ENCODE results near the gene TNS1. TPM values are rescaled to one million over a fixed set of nuclear protein-coding genes. Genes with fewer than 3 reads are reported as not detected.

The TNS1 gene
- total RNA-seq, 1 donor from 2014 or later: 0.13 TPM

- no peaks in the 10 kb centered on the region for H3K4me1 Mint-ChIP-seq
- no peaks in the 10 kb centered on the region for H3K36me3 Mint-ChIP-seq (ENCODE audit: low read depth)
- no peak overlapping the region for H3K4me3 Mint-ChIP-seq
- CTCF ChIA-PET: no interaction called here
- ATAC-seq (ENCODE audit: low read depth) (no peak), DNase-seq (no peak)
- TF ChIP-seq CTCF (IDR thresholded peaks at IDR 0.05): no peak
- POLR2A ChIA-PET: no interaction called here
- H3K27ac Mint-ChIP-seq: no peak overlapping the region
- peaks cover 5% of the 10 kb centered on the region for H3K27me3 Mint-ChIP-seq
- H3K9me3 Mint-ChIP-seq: no peaks in the 10 kb centered on the region
- intact Hi-C loops (cut with micrococcal nuclease): no loop called here
These were observed 46.8 kb downstream of the TNS1 start for GRCh38 chr2:217955881-217956493.

- H3K27ac Mint-ChIP-seq: no peak overlapping the region
- CTCF ChIA-PET: no interaction called here
These were observed 47.6 kb downstream of the TNS1 start for GRCh38 chr2:217954971-217955740.

GRCh38 chr2:217954469-217954868 lies 48.3 kb downstream of the TNS1 start:
- no peak overlapping the region for H3K4me3 Mint-ChIP-seq
- H3K27me3 Mint-ChIP-seq: peaks cover 5% of the 10 kb centered on the region
- no peak for ATAC-seq (ENCODE audit: low read depth)
- ChIA-PET POLR2A (no interaction called here), CTCF (no interaction called here)
- H3K4me1 Mint-ChIP-seq: no peaks in the 10 kb centered on the region
- no peak for TF ChIP-seq CTCF (IDR thresholded peaks at IDR 0.05)
- intact Hi-C loops (cut with micrococcal nuclease): no loop called here
- H3K9me3 Mint-ChIP-seq: no peaks in the 10 kb centered on the region
- no peak for DNase-seq
- no peak overlapping the region for H3K27ac Mint-ChIP-seq
- H3K36me3 Mint-ChIP-seq (ENCODE audit: low read depth): no peaks in the 10 kb centered on the region

More at GRCh38 chr2:217954971-217955740, 47.6 kb downstream of the TNS1 start:
- Mint-ChIP-seq H3K36me3 (ENCODE audit: low read depth) (no peaks in the 10 kb centered on the region), H3K9me3 (no peaks in the 10 kb centered on the region), H3K27me3 (peaks cover 5% of the 10 kb centered on the region), H3K4me1 (no peaks in the 10 kb centered on the region), H3K4me3 (no peak overlapping the region)
- POLR2A ChIA-PET: no interaction called here
- intact Hi-C loops (cut with micrococcal nuclease): no loop called here
- ATAC-seq (ENCODE audit: low read depth) (no peak), DNase-seq (no peak)
- no peak for TF ChIP-seq CTCF (IDR thresholded peaks at IDR 0.05)

GRCh38 chr2:217954051-217954450 lies 48.7 kb downstream of the TNS1 start:
- DNase-seq (no peak), ATAC-seq (ENCODE audit: low read depth) (no peak)
- Mint-ChIP-seq H3K9me3 (no peaks in the 10 kb centered on the region), H3K27ac (no peak overlapping the region), H3K4me3 (no peak overlapping the region), H3K36me3 (ENCODE audit: low read depth) (no peaks in the 10 kb centered on the region), H3K4me1 (no peaks in the 10 kb centered on the region), H3K27me3 (peaks cover 5% of the 10 kb centered on the region)
- no peak for TF ChIP-seq CTCF (IDR thresholded peaks at IDR 0.05)
- ChIA-PET POLR2A (no interaction called here), CTCF (no interaction called here)
- intact Hi-C loops (cut with micrococcal nuclease): no loop called here

DNA sequence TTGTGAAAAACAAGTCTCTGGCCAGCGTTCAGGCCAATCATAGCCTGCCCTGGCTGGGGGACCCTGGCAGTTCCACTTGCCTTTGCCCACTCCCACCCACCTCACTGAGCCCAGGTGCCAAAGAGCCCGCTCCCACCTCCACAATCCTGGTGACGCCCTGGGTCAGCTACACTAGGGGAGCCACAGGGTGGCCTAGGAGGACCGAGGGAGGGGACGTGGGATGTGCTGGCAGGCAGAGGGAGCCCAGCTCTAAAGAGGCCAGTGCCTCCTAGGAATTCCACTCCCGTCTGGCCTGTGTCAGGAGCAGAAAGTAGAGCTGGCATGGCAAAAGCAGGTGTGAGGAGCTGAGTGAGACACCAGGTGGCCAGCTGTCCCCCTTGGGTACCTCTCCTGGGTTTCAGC lies 49.3 kb downstream of the TNS1 start:
- ChIA-PET POLR2A (no interaction called here), CTCF (no interaction called here)
- H3K27ac Mint-ChIP-seq: no peak overlapping the region
- no peaks in the 10 kb centered on the region for H3K9me3 Mint-ChIP-seq
- no peak for ATAC-seq (ENCODE audit: low read depth)
- TF ChIP-seq CTCF (IDR thresholded peaks at IDR 0.05): no peak
- no peaks in the 10 kb centered on the region for H3K4me1 Mint-ChIP-seq
- no peaks in the 10 kb centered on the region for H3K36me3 Mint-ChIP-seq (ENCODE audit: low read depth)
- intact Hi-C loops (cut with micrococcal nuclease): no loop called here
- DNase-seq: no peak
- peaks cover 5% of the 10 kb centered on the region for H3K27me3 Mint-ChIP-seq
- no peak overlapping the region for H3K4me3 Mint-ChIP-seq

Measured in activated B cell treated with CpG ODN at 0.5 μM for 24 hours (primary cell).